Mammary epithelial cell (primary cell): ENCODE measurements around the gene CDK7.

Experiments
- EZH2 ChIP-seq: IDR thresholded peaks from 2 replicates; pipeline ENCODE4 v1.6.1; 2012; ENCODE audit warnings: low read length, inconsistent platforms, borderline replicate concordance
- TF ChIP-seq, protein P1 (sequence below), 2 donors: IDR thresholded peaks in 1 of 2; conservative IDR thresholded peaks in 1 of 2; 2 replicates each; pipeline ENCODE4 v1.5.1; 2011 to 2012; ENCODE audit warnings: inconsistent platforms in 2 of 2, low read length in 2 of 2, mild to moderate bottlenecking in 2 of 2, control low read depth in 1 of 2, low read depth in 1 of 2; ENCODE audit not compliant: insufficient read depth in 1 of 2; ENCODE audit errors: extremely low read depth in 1 of 2

DNA sequence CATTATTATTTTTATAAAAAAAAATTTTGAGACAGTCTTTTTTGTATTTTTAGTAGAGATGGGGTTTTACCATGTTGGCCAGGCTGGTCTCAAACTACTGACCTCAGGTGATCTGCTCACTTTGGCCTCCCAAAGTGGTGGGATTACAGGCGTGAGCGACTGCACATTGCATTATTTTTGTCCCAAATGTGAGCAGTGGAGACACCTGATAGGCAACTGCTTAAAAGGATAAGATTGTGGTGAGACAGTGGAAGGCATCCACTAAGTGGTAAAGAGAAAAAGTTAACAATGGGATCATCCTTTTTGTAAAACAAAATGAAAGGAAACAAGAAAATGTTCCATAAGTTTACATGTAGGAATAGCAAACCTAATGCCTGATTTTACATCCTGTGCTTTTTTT is 47.3 kb upstream of the CDK7 start:
- TF ChIP-seq, protein P1, sequence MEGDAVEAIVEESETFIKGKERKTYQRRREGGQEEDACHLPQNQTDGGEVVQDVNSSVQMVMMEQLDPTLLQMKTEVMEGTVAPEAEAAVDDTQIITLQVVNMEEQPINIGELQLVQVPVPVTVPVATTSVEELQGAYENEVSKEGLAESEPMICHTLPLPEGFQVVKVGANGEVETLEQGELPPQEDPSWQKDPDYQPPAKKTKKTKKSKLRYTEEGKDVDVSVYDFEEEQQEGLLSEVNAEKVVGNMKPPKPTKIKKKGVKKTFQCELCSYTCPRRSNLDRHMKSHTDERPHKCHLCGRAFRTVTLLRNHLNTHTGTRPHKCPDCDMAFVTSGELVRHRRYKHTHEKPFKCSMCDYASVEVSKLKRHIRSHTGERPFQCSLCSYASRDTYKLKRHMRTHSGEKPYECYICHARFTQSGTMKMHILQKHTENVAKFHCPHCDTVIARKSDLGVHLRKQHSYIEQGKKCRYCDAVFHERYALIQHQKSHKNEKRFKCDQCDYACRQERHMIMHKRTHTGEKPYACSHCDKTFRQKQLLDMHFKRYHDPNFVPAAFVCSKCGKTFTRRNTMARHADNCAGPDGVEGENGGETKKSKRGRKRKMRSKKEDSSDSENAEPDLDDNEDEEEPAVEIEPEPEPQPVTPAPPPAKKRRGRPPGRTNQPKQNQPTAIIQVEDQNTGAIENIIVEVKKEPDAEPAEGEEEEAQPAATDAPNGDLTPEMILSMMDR (conservative IDR thresholded peaks at IDR 0.05 in 1 of 2, IDR thresholded peaks at IDR 0.05 in 1 of 2; ENCODE audit: extremely low read depth in 1 of 2, insufficient read depth in 1 of 2, low read depth in 1 of 2, low read length in 2 of 2) = no peak
- TF ChIP-seq EZH2 = no peak
